Measurements from ENCODE around the gene ZNF555. TPM values are rescaled to one million over a fixed set of nuclear protein-coding genes. Genes with fewer than 3 reads are reported as not detected.

ZNF555 gene
- total RNA-seq, 3 donors from 2014 or later (not counting 1 experiment from before 2014, with no cell fraction given): 2.0 to 4.6 (median 2.9) TPM

DNA sequence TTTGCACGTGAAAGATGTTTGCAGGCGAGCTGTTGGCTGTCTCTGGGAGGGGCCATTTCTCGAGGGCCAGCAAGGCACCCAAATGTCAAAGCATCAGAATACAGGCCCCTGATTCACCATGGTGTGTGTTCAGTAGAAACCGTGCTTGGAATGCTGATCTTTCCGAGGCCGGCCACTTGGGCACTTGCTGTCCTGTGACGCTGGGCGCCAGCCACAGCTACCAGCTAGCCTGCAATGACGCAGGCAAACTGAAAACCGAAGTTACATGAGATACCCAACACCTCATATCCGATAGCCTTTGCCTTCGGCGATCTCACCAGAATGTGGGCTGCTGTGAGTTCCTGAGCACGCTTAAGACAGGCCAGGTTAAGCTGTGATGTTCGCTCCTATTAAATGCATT, 44.0 kb upstream of the ZNF555 start:
- ATAC-seq (no peak), DNase-seq (no peak)
- intact Hi-C loops (cut with micrococcal nuclease): no loop called here
- Histone ChIP-seq H3K36me3 (ENCODE audit: control insufficient read depth, insufficient read depth, low read length) (peaks cover 10% of the 10 kb centered on the region), H3K4me3 (ENCODE audit: low read length) (no peak overlapping the region), H3K9me3 (ENCODE audit: control insufficient read depth, insufficient read depth, low read length) (no peaks in the 10 kb centered on the region), H3K4me1 (ENCODE audit: control insufficient read depth, insufficient read depth, low read length) (no peaks in the 10 kb centered on the region), H3K27ac (ENCODE audit: low read length) (no peak overlapping the region), H3K27me3 (ENCODE audit: control insufficient read depth, insufficient read depth, low read length) (no peaks in the 10 kb centered on the region)
- no peaks in the 10 kb centered on the region for H3K36me3 Mint-ChIP-seq
- H3K9me3 Mint-ChIP-seq: no peaks in the 10 kb centered on the region
- no peaks in the 10 kb centered on the region for H3K27me3 Mint-ChIP-seq (ENCODE audit: low read depth in 2 of 2)
- no peak overlapping the region for H3K27ac Mint-ChIP-seq
- no peak overlapping the region for H3K4me3 Mint-ChIP-seq
- TF ChIP-seq CTCF (IDR thresholded peaks at IDR 0.05): no peak
- H3K4me1 Mint-ChIP-seq: no peaks in the 10 kb centered on the region
- WGBS (ENCODE audit: insufficient coverage): 95% methylated on average over 15 of the region's 15 CpGs

GRCh38 chr19:2798158-2798685, 43.1 kb upstream of the ZNF555 start:
- Mint-ChIP-seq H3K36me3 (no peaks in the 10 kb centered on the region), H3K4me1 (peaks cover 7% of the 10 kb centered on the region in 2 donors), H3K9me3 (no peaks in the 10 kb centered on the region), H3K27ac (no peak overlapping the region), H3K27me3 (ENCODE audit: low read depth in 2 of 2) (no peaks in the 10 kb centered on the region), H3K4me3 (no peak overlapping the region)
- WGBS (ENCODE audit: insufficient coverage): 96% methylated on average over 16 of the region's 16 CpGs
- no peaks in the 10 kb centered on the region for H3K4me1 ChIP-seq (ENCODE audit: control insufficient read depth, insufficient read depth, low read length)
- H3K4me3 ChIP-seq (ENCODE audit: low read length): no peak overlapping the region
- no peak overlapping the region for H3K27ac ChIP-seq (ENCODE audit: low read length)
- TF ChIP-seq CTCF (IDR thresholded peaks at IDR 0.05): no peak
- no peaks in the 10 kb centered on the region for H3K9me3 ChIP-seq (ENCODE audit: control insufficient read depth, insufficient read depth, low read length)
- H3K36me3 ChIP-seq (ENCODE audit: control insufficient read depth, insufficient read depth, low read length): peaks cover 10% of the 10 kb centered on the region
- no peaks in the 10 kb centered on the region for H3K27me3 ChIP-seq (ENCODE audit: control insufficient read depth, insufficient read depth, low read length)
- intact Hi-C loops (cut with micrococcal nuclease): no loop called here
- DNase-seq: no peak
- no peak for ATAC-seq

DNA sequence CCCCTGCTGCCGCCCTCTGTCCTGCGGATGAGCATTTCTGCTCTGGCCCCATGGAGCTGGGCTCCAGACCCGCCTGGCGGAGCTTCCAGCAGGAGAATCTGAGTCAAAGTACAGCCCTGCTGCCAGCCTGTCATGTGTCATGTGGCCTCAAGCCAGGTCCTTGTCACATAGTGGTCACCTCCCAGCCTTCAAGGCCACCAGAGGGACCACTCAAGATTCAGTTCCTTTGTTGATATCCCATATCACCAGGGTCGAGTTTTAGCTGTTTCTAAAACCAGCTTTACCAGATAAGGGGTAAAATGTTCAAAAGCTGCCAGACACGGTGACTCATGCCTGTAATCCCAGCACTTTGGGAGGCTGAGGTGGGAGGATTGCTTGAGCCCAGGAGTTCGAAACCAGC, 42.5 kb upstream of the ZNF555 start:
- WGBS (ENCODE audit: insufficient coverage): 96% methylated on average over 7 of the region's 7 CpGs
- ATAC-seq (no peak), DNase-seq (no peak)
- no peak overlapping the region for H3K27ac Mint-ChIP-seq
- Histone ChIP-seq H3K27ac (ENCODE audit: low read length) (no peak overlapping the region), H3K27me3 (ENCODE audit: control insufficient read depth, insufficient read depth, low read length) (no peaks in the 10 kb centered on the region), H3K9me3 (ENCODE audit: control insufficient read depth, insufficient read depth, low read length) (no peaks in the 10 kb centered on the region), H3K4me1 (ENCODE audit: control insufficient read depth, insufficient read depth, low read length) (no peaks in the 10 kb centered on the region), H3K4me3 (ENCODE audit: low read length) (no peak overlapping the region), H3K36me3 (ENCODE audit: control insufficient read depth, insufficient read depth, low read length) (peaks cover 10% of the 10 kb centered on the region)
- H3K4me3 Mint-ChIP-seq: no peak overlapping the region
- intact Hi-C loops (cut with micrococcal nuclease): no loop called here
- no peaks in the 10 kb centered on the region for H3K27me3 Mint-ChIP-seq (ENCODE audit: low read depth in 2 of 2)
- no peak for TF ChIP-seq CTCF (IDR thresholded peaks at IDR 0.05)
- peaks cover 7 to 9% of the 10 kb centered on the region in 2 donors for H3K4me1 Mint-ChIP-seq
- H3K36me3 Mint-ChIP-seq: no peaks in the 10 kb centered on the region
- H3K9me3 Mint-ChIP-seq: no peaks in the 10 kb centered on the region
